ENCODE data around the gene ASH1L. TPM values are rescaled to one million over a fixed set of nuclear protein-coding genes. Genes with fewer than 3 reads are reported as not detected.
A peak's percentile ranks its signal among the peaks of the same experiment; 100 is the strongest.

The ASH1L gene
- total RNA-seq, 1 donor from 2014 or later, result 51.5 TPM

- TF ChIP-seq, protein P1, sequence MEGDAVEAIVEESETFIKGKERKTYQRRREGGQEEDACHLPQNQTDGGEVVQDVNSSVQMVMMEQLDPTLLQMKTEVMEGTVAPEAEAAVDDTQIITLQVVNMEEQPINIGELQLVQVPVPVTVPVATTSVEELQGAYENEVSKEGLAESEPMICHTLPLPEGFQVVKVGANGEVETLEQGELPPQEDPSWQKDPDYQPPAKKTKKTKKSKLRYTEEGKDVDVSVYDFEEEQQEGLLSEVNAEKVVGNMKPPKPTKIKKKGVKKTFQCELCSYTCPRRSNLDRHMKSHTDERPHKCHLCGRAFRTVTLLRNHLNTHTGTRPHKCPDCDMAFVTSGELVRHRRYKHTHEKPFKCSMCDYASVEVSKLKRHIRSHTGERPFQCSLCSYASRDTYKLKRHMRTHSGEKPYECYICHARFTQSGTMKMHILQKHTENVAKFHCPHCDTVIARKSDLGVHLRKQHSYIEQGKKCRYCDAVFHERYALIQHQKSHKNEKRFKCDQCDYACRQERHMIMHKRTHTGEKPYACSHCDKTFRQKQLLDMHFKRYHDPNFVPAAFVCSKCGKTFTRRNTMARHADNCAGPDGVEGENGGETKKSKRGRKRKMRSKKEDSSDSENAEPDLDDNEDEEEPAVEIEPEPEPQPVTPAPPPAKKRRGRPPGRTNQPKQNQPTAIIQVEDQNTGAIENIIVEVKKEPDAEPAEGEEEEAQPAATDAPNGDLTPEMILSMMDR (IDR thresholded peaks at IDR 0.05), result no peak
- Mint-ChIP-seq H3K36me3 (ENCODE audit: unreplicated experiment) (peaks cover 5% of the 10 kb centered on the region), H3K4me3 (ENCODE audit: unreplicated experiment) (peak overlapping the region; percentile 86), H3K27ac (ENCODE audit: unreplicated experiment) (peak overlapping the region; percentile 19), H3K27me3 (ENCODE audit: unreplicated experiment) (no peaks in the 10 kb centered on the region), H3K4me1 (ENCODE audit: unreplicated experiment) (peaks cover 25% of the 10 kb centered on the region), H3K9me3 (ENCODE audit: unreplicated experiment) (no peaks in the 10 kb centered on the region)
- no peak for DNase-seq (ENCODE audit: extremely low spot score, unreplicated experiment)
Measured at GRCh38 chr1:155320252-155320651, 242.4 kb downstream of the ASH1L start.

- no peaks in the 10 kb centered on the region for H3K9me3 Mint-ChIP-seq (ENCODE audit: unreplicated experiment)
- H3K27ac Mint-ChIP-seq (ENCODE audit: unreplicated experiment), result no peak overlapping the region
- DNase-seq (ENCODE audit: extremely low spot score, unreplicated experiment), result no peak
- H3K27me3 Mint-ChIP-seq (ENCODE audit: unreplicated experiment), result no peaks in the 10 kb centered on the region
- H3K36me3 Mint-ChIP-seq (ENCODE audit: unreplicated experiment), result peaks cover 5% of the 10 kb centered on the region
- H3K4me3 Mint-ChIP-seq (ENCODE audit: unreplicated experiment), result no peak overlapping the region
- peaks cover 25% of the 10 kb centered on the region for H3K4me1 Mint-ChIP-seq (ENCODE audit: unreplicated experiment)
- TF ChIP-seq, protein P1 (IDR thresholded peaks at IDR 0.05), result no peak
Measured at GRCh38 chr1:155319536-155319935, 243.1 kb downstream of the ASH1L start.

DNA sequence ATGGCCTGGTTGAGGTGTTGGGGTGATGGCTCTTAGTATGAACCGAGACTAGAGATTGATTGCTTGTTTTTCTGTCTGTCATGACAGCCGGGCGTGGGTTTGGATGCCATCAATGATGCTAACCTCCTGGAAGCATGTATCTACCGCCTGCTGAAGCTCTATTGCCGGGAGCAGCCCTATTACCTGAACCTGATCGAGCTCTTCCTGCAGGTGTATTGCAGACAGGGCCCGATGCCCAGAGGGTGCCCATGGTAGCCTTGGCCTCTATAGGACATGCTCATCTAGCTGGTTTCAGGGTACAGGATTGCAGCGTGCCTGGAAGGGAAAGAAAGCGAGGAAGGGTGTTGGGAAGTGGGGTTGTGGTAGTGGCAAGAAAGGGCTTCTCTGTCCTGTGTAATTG, 244.5 kb downstream of the ASH1L start:
- Mint-ChIP-seq H3K4me1 (ENCODE audit: unreplicated experiment) (peaks cover 25% of the 10 kb centered on the region), H3K27ac (ENCODE audit: unreplicated experiment) (no peak overlapping the region), H3K36me3 (ENCODE audit: unreplicated experiment) (peaks cover 10% of the 10 kb centered on the region), H3K9me3 (ENCODE audit: unreplicated experiment) (no peaks in the 10 kb centered on the region), H3K4me3 (ENCODE audit: unreplicated experiment) (no peak overlapping the region), H3K27me3 (ENCODE audit: unreplicated experiment) (no peaks in the 10 kb centered on the region)
- TF ChIP-seq, protein P1 (IDR thresholded peaks at IDR 0.05), result no peak
- no peak for DNase-seq (ENCODE audit: extremely low spot score, unreplicated experiment)

GRCh38 chr1:155316922-155317321, 245.7 kb downstream of the ASH1L start:
- TF ChIP-seq, protein P1 (IDR thresholded peaks at IDR 0.05), result no peak
- H3K27me3 Mint-ChIP-seq (ENCODE audit: unreplicated experiment), result no peaks in the 10 kb centered on the region
- no peak overlapping the region for H3K27ac Mint-ChIP-seq (ENCODE audit: unreplicated experiment)
- H3K36me3 Mint-ChIP-seq (ENCODE audit: unreplicated experiment), result peaks cover 12% of the 10 kb centered on the region
- H3K4me3 Mint-ChIP-seq (ENCODE audit: unreplicated experiment), result no peak overlapping the region
- no peak for DNase-seq (ENCODE audit: extremely low spot score, unreplicated experiment)
- H3K9me3 Mint-ChIP-seq (ENCODE audit: unreplicated experiment), result no peaks in the 10 kb centered on the region
- peaks cover 18% of the 10 kb centered on the region for H3K4me1 Mint-ChIP-seq (ENCODE audit: unreplicated experiment)

GRCh38 chr1:155313261-155313660, 249.3 kb downstream of the ASH1L start:
- H3K9me3 Mint-ChIP-seq (ENCODE audit: unreplicated experiment), result no peaks in the 10 kb centered on the region
- no peak overlapping the region for H3K27ac Mint-ChIP-seq (ENCODE audit: unreplicated experiment)
- peaks cover 7% of the 10 kb centered on the region for H3K36me3 Mint-ChIP-seq (ENCODE audit: unreplicated experiment)
- H3K27me3 Mint-ChIP-seq (ENCODE audit: unreplicated experiment), result no peaks in the 10 kb centered on the region
- no peak for DNase-seq (ENCODE audit: extremely low spot score, unreplicated experiment)
- TF ChIP-seq, protein P1 (IDR thresholded peaks at IDR 0.05), result no peak
- no peak overlapping the region for H3K4me3 Mint-ChIP-seq (ENCODE audit: unreplicated experiment)
- H3K4me1 Mint-ChIP-seq (ENCODE audit: unreplicated experiment), result peaks cover 18% of the 10 kb centered on the region

All from osteocyte (in vitro differentiated cells).